Germinal center (tissue), 1 donor: ENCODE results near the gene C4orf36.

Experiments used
- DNase-seq: peaks from one replicate; pipeline ENCODE4 v3.0.0; 2012; ENCODE audit warnings: mixed read lengths, low spot score

Gene C4orf36

GRCh38 chr4:86857341-86858052, 34.7 kb downstream of the C4orf36 start:
- DNase-seq = no peak

- no peak for DNase-seq
Measured at GRCh38 chr4:86856896-86857295, 35.3 kb downstream of the C4orf36 start.

GRCh38 chr4:86855572-86855971, 36.6 kb downstream of the C4orf36 start:
- no peak for DNase-seq

GRCh38 chr4:86853209-86853608, 39.0 kb downstream of the C4orf36 start:
- DNase-seq = no peak

- no peak for DNase-seq
Measured at GRCh38 chr4:86848732-86849619, 43.2 kb downstream of the C4orf36 start, which contains the start of gene SLC10A6. SLC10A6 (minus strand) TSS chr4:86849384; CDS start chr4:86849115, 269 bp downstream.

- no peak for DNase-seq
Measured at GRCh38 chr4:86848136-86848535, 44.1 kb downstream of the C4orf36 start.

GRCh38 chr4:86847571-86847970, 44.7 kb downstream of the C4orf36 start:
- no peak for DNase-seq

- no peak for DNase-seq
Measured at GRCh38 chr4:86846921-86847320, 45.3 kb downstream of the C4orf36 start.

GRCh38 chr4:86845593-86845992, 46.6 kb downstream of the C4orf36 start:
- DNase-seq = no peak

- DNase-seq = no peak
Measured at GRCh38 chr4:86841309-86841708, 50.9 kb downstream of the C4orf36 start.

GRCh38 chr4:86840858-86841257, 51.4 kb downstream of the C4orf36 start:
- no peak for DNase-seq

- DNase-seq = no peak
Measured at GRCh38 chr4:86837691-86838503, 54.3 kb downstream of the C4orf36 start.

GRCh38 chr4:86835677-86836076, 56.5 kb downstream of the C4orf36 start:
- no peak for DNase-seq

- DNase-seq = no peak
Measured at GRCh38 chr4:86834901-86835300, 57.3 kb downstream of the C4orf36 start.

GRCh38 chr4:86833615-86834014, 58.6 kb downstream of the C4orf36 start:
- no peak for DNase-seq

GRCh38 chr4:86831262-86832130, 60.7 kb downstream of the C4orf36 start:
- DNase-seq = no peak
